PC-9 (cell line): ENCODE measurements around the gene GNAI1.

Source experiments
- EZH2 ChIP-seq: fragments of 200-600 bp; sonication (generic); IDR thresholded peaks from 2 replicates; pipeline ENCODE4 v1.8.0; 2017; ENCODE audit warnings: antibody characterized with exemption, low read depth
- TF ChIP-seq, protein P1 (sequence below): fragments of 200-600 bp; sonication (generic); conservative IDR thresholded peaks from 2 replicates; pipeline ENCODE4 v1.6.1; 2017; ENCODE audit warnings: mixed run types, antibody characterized with exemption, mild to moderate bottlenecking, moderate library complexity

GRCh38 chr7:80220022-80220634, 85.5 kb downstream of the GNAI1 start:
- no peak for TF ChIP-seq EZH2
- TF ChIP-seq, protein P1, sequence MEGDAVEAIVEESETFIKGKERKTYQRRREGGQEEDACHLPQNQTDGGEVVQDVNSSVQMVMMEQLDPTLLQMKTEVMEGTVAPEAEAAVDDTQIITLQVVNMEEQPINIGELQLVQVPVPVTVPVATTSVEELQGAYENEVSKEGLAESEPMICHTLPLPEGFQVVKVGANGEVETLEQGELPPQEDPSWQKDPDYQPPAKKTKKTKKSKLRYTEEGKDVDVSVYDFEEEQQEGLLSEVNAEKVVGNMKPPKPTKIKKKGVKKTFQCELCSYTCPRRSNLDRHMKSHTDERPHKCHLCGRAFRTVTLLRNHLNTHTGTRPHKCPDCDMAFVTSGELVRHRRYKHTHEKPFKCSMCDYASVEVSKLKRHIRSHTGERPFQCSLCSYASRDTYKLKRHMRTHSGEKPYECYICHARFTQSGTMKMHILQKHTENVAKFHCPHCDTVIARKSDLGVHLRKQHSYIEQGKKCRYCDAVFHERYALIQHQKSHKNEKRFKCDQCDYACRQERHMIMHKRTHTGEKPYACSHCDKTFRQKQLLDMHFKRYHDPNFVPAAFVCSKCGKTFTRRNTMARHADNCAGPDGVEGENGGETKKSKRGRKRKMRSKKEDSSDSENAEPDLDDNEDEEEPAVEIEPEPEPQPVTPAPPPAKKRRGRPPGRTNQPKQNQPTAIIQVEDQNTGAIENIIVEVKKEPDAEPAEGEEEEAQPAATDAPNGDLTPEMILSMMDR: no peak
